CD14-positive monocyte (primary cell): ENCODE measurements around the gene LSS. TPM values are rescaled to one million over a fixed set of nuclear protein-coding genes. Genes with fewer than 3 reads are reported as not detected.

Source experiments
- DNase-seq, 3 donors: peaks; one replicate each; pipeline ENCODE4 v3.0.0-alpha.2; 2011 to 2022
- H2AFZ ChIP-seq: 2 replicates; pipeline ENCODE4 v1.6.0; 2012; ENCODE audit warnings: mild to moderate bottlenecking, low read depth, low read length, inconsistent platforms; ENCODE audit not compliant: insufficient read depth, poor library complexity, severe bottlenecking
- H3K27ac ChIP-seq, 2 donors: 1 replicate in 1 of 2; 2 replicates in 1 of 2; pipeline ENCODE4 v1.5.1; 2012 to 2013; ENCODE audit warnings: low read length in 2 of 2, control low read depth in 1 of 2, inconsistent platforms in 1 of 2, low read depth in 1 of 2, mild to moderate bottlenecking in 1 of 2
- H3K27me3 ChIP-seq, 2 donors: one replicate each; pipeline versions ENCODE4 v1.6.0 to v1.6.1; 2011 to 2013; ENCODE audit warnings: low read length in 2 of 2; ENCODE audit not compliant: control insufficient read depth in 2 of 2, insufficient read depth in 2 of 2
- H3K36me3 ChIP-seq, 2 donors: replicated peaks in 1 of 2; 1 replicate in 1 of 2; 2 replicates in 1 of 2; pipeline versions ENCODE4 v1.5.1 to v1.6.1; 2012 to 2013; ENCODE audit warnings: low read length in 2 of 2, control low read depth in 1 of 2, inconsistent platforms in 1 of 2, mild to moderate bottlenecking in 1 of 2; ENCODE audit not compliant: insufficient read depth in 2 of 2, control insufficient read depth in 1 of 2
- H3K4me1 ChIP-seq, 2 donors: 1 replicate in 1 of 2; 2 replicates in 1 of 2; pipeline versions ENCODE4 v1.5.1 to v1.6.1; 2012 to 2013; ENCODE audit warnings: low read length in 2 of 2, control low read depth in 1 of 2, inconsistent platforms in 1 of 2, mild to moderate bottlenecking in 1 of 2, moderate library complexity in 1 of 2; ENCODE audit not compliant: insufficient read depth in 2 of 2, control insufficient read depth in 1 of 2
- H3K4me2 ChIP-seq: replicated peaks from 2 replicates; pipeline ENCODE3; 2012; ENCODE audit warnings: low read length, moderate library complexity, mild to moderate bottlenecking; ENCODE audit not compliant: poor library complexity, severe bottlenecking; ENCODE audit errors: extremely low read depth
- H3K4me3 ChIP-seq, 3 experiments: fragments of 200-600 bp in 1 of 3; sonication (generic) in 1 of 3; replicated peaks in 1 of 3; 1 replicate in 2 of 3; 2 replicates in 1 of 3; pipeline ENCODE4 v1.5.1; 2011 to 2013; ENCODE audit warnings: low read length in 3 of 3, mild to moderate bottlenecking in 3 of 3, control low read depth in 2 of 3, low read depth in 2 of 3, inconsistent platforms in 1 of 3, moderate library complexity in 1 of 3
- H3K79me2 ChIP-seq: 2 replicates; pipeline ENCODE4 v1.6.0; 2012; ENCODE audit warnings: mild to moderate bottlenecking, control low read depth, inconsistent platforms, low read length, moderate library complexity; ENCODE audit not compliant: insufficient read depth
- H3K9ac ChIP-seq: 2 replicates; pipeline ENCODE4 v1.6.0; 2017; ENCODE audit warnings: low read length, mild to moderate bottlenecking; ENCODE audit not compliant: insufficient read depth, poor library complexity, severe bottlenecking
- H3K9me3 ChIP-seq, 2 donors: replicated peaks in 1 of 2; 1 replicate in 1 of 2; 2 replicates in 1 of 2; pipeline versions ENCODE4 v1.5.1 to v1.6.1; 2012 to 2013; ENCODE audit warnings: low read length in 2 of 2, control low read depth in 1 of 2; ENCODE audit not compliant: control insufficient read depth in 1 of 2, insufficient read depth in 1 of 2
- H4K20me1 ChIP-seq: 2 replicates; pipeline ENCODE4 v1.6.0; 2012; ENCODE audit warnings: mild to moderate bottlenecking, low read length, control low read depth, moderate library complexity; ENCODE audit not compliant: insufficient read depth
- H3K27ac Mint-ChIP-seq, 7 donors: one replicate each; pipeline ENCODE4 v1.8.0; 2020; ENCODE audit warnings: mild to moderate bottlenecking in 7 of 7, mixed read lengths in 7 of 7, moderate library complexity in 6 of 7, inconsistent platforms in 2 of 7
- H3K27me3 Mint-ChIP-seq, 3 donors: one replicate each; pipeline ENCODE4 v1.8.0; 2021 to 2022; ENCODE audit warnings: low read depth in 3 of 3, mild to moderate bottlenecking in 3 of 3, mixed read lengths in 3 of 3, moderate library complexity in 3 of 3, inconsistent platforms in 1 of 3
- H3K36me3 Mint-ChIP-seq, 2 donors: one replicate each; pipeline ENCODE4 v1.8.0; 2020; ENCODE audit warnings: mixed read lengths in 2 of 2, inconsistent platforms in 1 of 2, mild to moderate bottlenecking in 1 of 2
- H3K4me1 Mint-ChIP-seq: one replicate; pipeline ENCODE4 v1.8.0; 2020; ENCODE audit warnings: mild to moderate bottlenecking, mixed read lengths
- H3K4me3 Mint-ChIP-seq, 2 donors: one replicate each; pipeline ENCODE4 v1.8.0; 2020; ENCODE audit warnings: mild to moderate bottlenecking in 2 of 2, mixed read lengths in 2 of 2, moderate library complexity in 1 of 2
- H3K9me3 Mint-ChIP-seq, 7 donors: one replicate each; pipeline ENCODE4 v1.8.0; 2020 to 2022; ENCODE audit warnings: mixed read lengths in 7 of 7, mild to moderate bottlenecking in 6 of 7, moderate library complexity in 6 of 7, inconsistent platforms in 2 of 7
- CTCF ChIP-seq: fragments of 200-600 bp; IDR thresholded peaks from one replicate; pipeline ENCODE4 v1.8.0; 2022; ENCODE audit warnings: antibody characterized with exemption, mild to moderate bottlenecking
- WGBS: methylation state at CpG from one replicate; pipeline ENCODE4 v1.1.5; 2013; ENCODE audit warnings: missing lambda C conversion rate; ENCODE audit not compliant: insufficient coverage; 5-methylcytosine and 5-hydroxymethylcytosine counted together
- intact Hi-C, 2 donors: fragments of 100-400 bp; cut with micrococcal nuclease; formaldehyde crosslinking; loops; one replicate each; pipeline versions ENCODE4 v1.15.0 to v1.15.1; 2023
- polyA plus RNA-seq, 3 donors: library from polyadenylated mRNA; depleted of rRNA in 1 of 3; unstranded in 2 of 3; stranded (reverse) in 1 of 3; fragments of 300-500 nt in 2 of 3; fragments of >200 nt in 1 of 3; fragmentation: Illumina TruSeq in 2 of 3; gene quantifications; 1 replicate in 2 of 3; 2 replicates in 1 of 3; pipeline ENCODE4 v1.2.3, GENCODE V29; 2012 to 2021

LSS gene
- polyA plus RNA-seq, 3 donors, result 4.1 to 20.0 (median 4.9) TPM

GRCh38 chr21:46157987-46158451 lies 70.6 kb downstream of the LSS start:
- H3K4me3 ChIP-seq, result no peak overlapping the region
- peaks cover 0 to 12% (median 2%) of the 10 kb centered on the region in 7 donors for H3K9me3 Mint-ChIP-seq

GRCh38 chr21:46157396-46157986 lies 71.1 kb downstream of the LSS start:
- no peak overlapping the region for H3K4me3 ChIP-seq
- peak overlapping the region in 1 of 7 donors; percentile 66 for H3K27ac Mint-ChIP-seq
- no peaks in the 10 kb centered on the region for H3K36me3 Mint-ChIP-seq
- H3K79me2 ChIP-seq, result no peaks in the 10 kb centered on the region
- no peak for DNase-seq
- WGBS, result 97% methylated on average over 10 of the region's 12 CpGs
- H3K27ac ChIP-seq, result no peak overlapping the region
- H3K9me3 Mint-ChIP-seq, result peaks cover 0 to 8% (median 1%) of the 10 kb centered on the region in 7 donors
- no peak overlapping the region for H3K4me2 ChIP-seq
- H3K4me3 Mint-ChIP-seq, result no peak overlapping the region
- H3K4me1 Mint-ChIP-seq, result no peaks in the 10 kb centered on the region
- no peak overlapping the region for H2AFZ ChIP-seq
- peaks cover 0 to 12% of the 10 kb centered on the region in 2 donors for H3K9me3 ChIP-seq
- no peaks in the 10 kb centered on the region for H3K27me3 ChIP-seq
- peaks cover 0 to 2% (median 0%) of the 10 kb centered on the region in 3 donors for H3K27me3 Mint-ChIP-seq
- no peak for TF ChIP-seq CTCF
- H3K36me3 ChIP-seq, result no peaks in the 10 kb centered on the region
- no peaks in the 10 kb centered on the region for H4K20me1 ChIP-seq
- intact Hi-C loops, result no loop called here
- no peak overlapping the region for H3K9ac ChIP-seq
- H3K4me1 ChIP-seq, result no peaks in the 10 kb centered on the region

More at GRCh38 chr21:46157987-46158451, 70.6 kb downstream of the LSS start:
- Histone ChIP-seq H2AFZ (no peak overlapping the region), H3K9me3 (peaks cover 0 to 12% of the 10 kb centered on the region in 2 donors), H3K27me3 (no peaks in the 10 kb centered on the region), H3K9ac (no peak overlapping the region), H4K20me1 (no peaks in the 10 kb centered on the region), H3K4me2 (no peak overlapping the region), H3K36me3 (no peaks in the 10 kb centered on the region), H3K27ac (no peak overlapping the region), H3K4me1 (no peaks in the 10 kb centered on the region), H3K79me2 (no peaks in the 10 kb centered on the region)
- Mint-ChIP-seq H3K27me3 (peaks cover 0 to 5% (median 0%) of the 10 kb centered on the region in 3 donors), H3K27ac (peak overlapping the region in 1 of 7 donors; percentile 40), H3K36me3 (no peaks in the 10 kb centered on the region), H3K4me3 (no peak overlapping the region), H3K4me1 (no peaks in the 10 kb centered on the region)
- intact Hi-C loops, result no loop called here
- WGBS, result 95% methylated on average over 12 of the region's 15 CpGs
- no peak for TF ChIP-seq CTCF
- DNase-seq, result no peak
